GM19193 (cell line): ENCODE data around the gene LMBR1L.

Experiments
- POLR2A ChIP-seq: IDR thresholded peaks from 4 replicates; pipeline ENCODE4 v1.6.1; 2011; ENCODE audit not compliant: insufficient read depth, insufficient read length; ENCODE audit errors: extremely low read depth

LMBR1L gene

GRCh38 chr12:49052451-49053208 is 58.0 kb downstream of the LMBR1L start:
- no peak for TF ChIP-seq POLR2A

GRCh38 chr12:49051777-49052438 is 58.7 kb downstream of the LMBR1L start:
- TF ChIP-seq POLR2A = no peak

DNA sequence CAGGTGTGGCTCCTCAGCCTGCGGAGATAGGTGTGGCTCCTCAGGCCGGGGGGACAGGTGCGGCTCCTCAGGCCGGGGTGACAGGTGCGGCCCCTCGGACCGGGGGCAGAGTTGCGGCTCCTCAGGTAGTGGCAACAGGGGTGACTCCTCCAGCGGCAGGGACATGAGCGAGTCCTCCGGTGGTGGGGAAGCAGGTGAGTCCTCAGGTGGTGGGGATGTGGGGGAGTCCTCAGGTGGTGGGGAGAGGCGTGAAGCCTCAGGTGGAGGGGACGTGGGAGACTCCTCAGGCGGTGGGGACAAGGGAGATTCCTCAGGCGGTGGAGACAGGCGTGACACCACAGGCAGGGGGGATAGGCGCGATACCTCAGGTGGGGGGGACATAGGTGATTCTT is 59.3 kb downstream of the LMBR1L start:
- no peak for TF ChIP-seq POLR2A

- TF ChIP-seq POLR2A = no peak
These were observed 59.9 kb downstream of the LMBR1L start for GRCh38 chr12:49050507-49051372.

DNA sequence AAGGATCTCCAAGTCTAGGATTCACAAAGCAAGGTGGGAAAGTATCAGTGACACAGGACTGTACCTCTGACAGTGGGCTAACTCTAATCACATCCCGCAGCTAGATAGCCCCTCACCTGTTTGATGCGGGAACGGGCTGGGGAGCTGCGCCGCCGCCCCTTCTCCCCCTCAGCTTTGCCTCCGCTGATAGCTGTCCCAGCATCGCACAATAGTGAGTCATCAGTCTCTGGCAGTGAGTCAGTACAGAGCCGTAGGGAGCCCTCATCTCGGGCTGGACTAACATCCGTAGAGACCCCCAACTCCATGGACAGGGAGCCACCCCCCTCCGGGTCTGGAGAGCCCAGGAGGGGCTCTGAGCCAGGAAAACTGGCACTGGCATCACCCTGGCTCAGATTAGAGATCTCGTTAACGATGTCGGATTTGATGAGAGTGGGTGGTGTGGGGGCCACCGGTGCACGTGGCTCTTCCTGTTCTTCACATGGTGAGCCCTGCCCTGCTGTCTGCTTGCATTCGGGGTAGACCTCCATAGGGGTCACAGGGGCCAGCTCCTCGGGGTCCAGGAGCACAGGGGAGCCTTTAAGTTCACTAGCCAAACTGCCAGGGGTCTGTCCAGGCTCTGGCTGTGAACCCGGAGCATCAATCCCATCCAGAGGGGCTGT is 61.0 kb downstream of the LMBR1L start:
- TF ChIP-seq POLR2A = no peak

DNA sequence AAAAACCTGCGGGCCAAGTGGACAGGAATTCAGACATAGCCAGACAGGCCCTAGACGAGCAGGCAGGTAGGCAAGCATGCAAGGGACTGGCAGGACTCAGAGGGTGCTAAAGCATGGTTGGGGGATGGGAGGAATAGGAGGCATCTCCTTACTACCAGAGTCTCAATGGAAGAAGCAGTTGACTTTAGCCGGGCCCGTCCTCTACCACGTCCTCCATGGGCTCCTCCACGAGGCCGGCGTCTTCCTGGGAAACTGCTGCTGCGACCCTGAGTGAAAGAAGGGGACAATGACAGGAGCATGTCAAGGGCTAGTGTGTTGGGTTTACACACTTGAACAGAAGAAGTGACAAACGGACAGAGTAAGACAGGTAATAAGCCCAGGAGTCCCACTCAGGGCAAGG is 61.7 kb downstream of the LMBR1L start:
- TF ChIP-seq POLR2A = no peak
